ENCODE measurements around the gene SHISAL1.
"Not testable (repeated sequence)": the region's sequence is repeated elsewhere in the genome, so short reads cannot be mapped to it uniquely, and the experiment has no call there.

SHISAL1 gene

GRCh38 chr22:44305455-44305854 lies 7.3 kb downstream of the SHISAL1 start:
- DNase-seq, result no peak
- Histone ChIP-seq H3K4me3 (ENCODE audit: low read length) (no peak overlapping the region), H4K20me1 (ENCODE audit: insufficient read depth, low read length) (no peaks in the 10 kb centered on the region), H3F3A (ENCODE audit: insufficient read depth, low read length) (no peaks in the 10 kb centered on the region), H3K27me3 (replicated peaks; ENCODE audit: insufficient read depth, low read length) (peaks cover 87% of the 10 kb centered on the region), H3K9me2 (replicated peaks; ENCODE audit: insufficient read depth, low read length) (no peaks in the 10 kb centered on the region), H3K79me2 (ENCODE audit: low read length) (no peaks in the 10 kb centered on the region), H3K4me2 (ENCODE audit: low read depth, low read length) (no peak overlapping the region), H3K27ac (ENCODE audit: low read length) (no peak overlapping the region), H3K36me3 (replicated peaks; ENCODE audit: insufficient read depth, low read length) (no peaks in the 10 kb centered on the region), H3K9ac (ENCODE audit: low read length) (no peak overlapping the region), H3K9me3 (replicated peaks; ENCODE audit: insufficient read depth, low read length) (no peaks in the 10 kb centered on the region), H2AFZ (ENCODE audit: low read length) (no peak overlapping the region), H3K4me1 (ENCODE audit: low read length) (no peaks in the 10 kb centered on the region)
- TF ChIP-seq, protein P1, sequence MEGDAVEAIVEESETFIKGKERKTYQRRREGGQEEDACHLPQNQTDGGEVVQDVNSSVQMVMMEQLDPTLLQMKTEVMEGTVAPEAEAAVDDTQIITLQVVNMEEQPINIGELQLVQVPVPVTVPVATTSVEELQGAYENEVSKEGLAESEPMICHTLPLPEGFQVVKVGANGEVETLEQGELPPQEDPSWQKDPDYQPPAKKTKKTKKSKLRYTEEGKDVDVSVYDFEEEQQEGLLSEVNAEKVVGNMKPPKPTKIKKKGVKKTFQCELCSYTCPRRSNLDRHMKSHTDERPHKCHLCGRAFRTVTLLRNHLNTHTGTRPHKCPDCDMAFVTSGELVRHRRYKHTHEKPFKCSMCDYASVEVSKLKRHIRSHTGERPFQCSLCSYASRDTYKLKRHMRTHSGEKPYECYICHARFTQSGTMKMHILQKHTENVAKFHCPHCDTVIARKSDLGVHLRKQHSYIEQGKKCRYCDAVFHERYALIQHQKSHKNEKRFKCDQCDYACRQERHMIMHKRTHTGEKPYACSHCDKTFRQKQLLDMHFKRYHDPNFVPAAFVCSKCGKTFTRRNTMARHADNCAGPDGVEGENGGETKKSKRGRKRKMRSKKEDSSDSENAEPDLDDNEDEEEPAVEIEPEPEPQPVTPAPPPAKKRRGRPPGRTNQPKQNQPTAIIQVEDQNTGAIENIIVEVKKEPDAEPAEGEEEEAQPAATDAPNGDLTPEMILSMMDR (IDR thresholded peaks at IDR 0.05; ENCODE audit: low read length), result no peak
- TF ChIP-seq EZH2phosphoT487 (IDR thresholded peaks at IDR 0.05; ENCODE audit: low read length) (no peak), EZH2 (optimal IDR thresholded peaks at IDR 0.05; ENCODE audit: low read depth, low read length) (no peak)

DNA sequence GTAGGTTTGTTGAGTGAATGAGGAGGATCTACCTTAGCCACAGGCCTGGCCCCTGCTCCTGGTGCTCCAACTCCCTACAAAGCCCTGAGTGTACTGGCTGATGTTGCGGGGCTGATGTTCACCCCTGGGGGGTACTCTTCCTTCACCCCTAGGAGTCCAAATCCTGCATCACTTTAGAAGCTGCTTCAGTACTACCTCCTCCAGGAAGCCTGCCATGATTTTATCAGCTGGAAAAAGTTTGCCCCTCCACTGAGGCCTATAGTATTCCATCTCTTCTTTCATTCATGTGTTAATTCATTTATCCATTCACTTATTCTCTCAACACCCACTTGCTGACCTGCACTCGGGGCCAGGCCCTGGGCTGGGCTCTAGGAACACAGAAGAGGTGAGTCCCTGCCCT lies 7.8 kb downstream of the SHISAL1 start:
- Histone ChIP-seq H3K9ac (ENCODE audit: low read length) (no peak overlapping the region), H2AFZ (ENCODE audit: low read length) (no peak overlapping the region), H3K36me3 (replicated peaks; ENCODE audit: insufficient read depth, low read length) (no peaks in the 10 kb centered on the region), H3K4me3 (ENCODE audit: low read length) (no peak overlapping the region), H3K9me3 (replicated peaks; ENCODE audit: insufficient read depth, low read length) (no peaks in the 10 kb centered on the region), H3K27me3 (replicated peaks; ENCODE audit: insufficient read depth, low read length) (peaks cover 87% of the 10 kb centered on the region), H3K79me2 (ENCODE audit: low read length) (no peaks in the 10 kb centered on the region), H3F3A (ENCODE audit: insufficient read depth, low read length) (no peaks in the 10 kb centered on the region), H3K9me2 (replicated peaks; ENCODE audit: insufficient read depth, low read length) (no peaks in the 10 kb centered on the region), H3K4me1 (ENCODE audit: low read length) (no peaks in the 10 kb centered on the region), H3K27ac (ENCODE audit: low read length) (no peak overlapping the region), H4K20me1 (ENCODE audit: insufficient read depth, low read length) (no peaks in the 10 kb centered on the region), H3K4me2 (ENCODE audit: low read depth, low read length) (no peak overlapping the region)
- TF ChIP-seq, protein P1 (IDR thresholded peaks at IDR 0.05; ENCODE audit: low read length), result no peak
- no peak for TF ChIP-seq EZH2 (optimal IDR thresholded peaks at IDR 0.05; ENCODE audit: low read depth, low read length)
- TF ChIP-seq EZH2phosphoT487 (IDR thresholded peaks at IDR 0.05; ENCODE audit: low read length), result no peak
- DNase-seq, result no peak

- Histone ChIP-seq H3K27me3 (replicated peaks; ENCODE audit: insufficient read depth, low read length) (peaks cover 89% of the 10 kb centered on the region), H3K4me1 (ENCODE audit: low read length) (no peaks in the 10 kb centered on the region), H3K9me3 (replicated peaks; ENCODE audit: insufficient read depth, low read length) (no peaks in the 10 kb centered on the region), H3K9ac (ENCODE audit: low read length) (no peak overlapping the region), H3K36me3 (replicated peaks; ENCODE audit: insufficient read depth, low read length) (no peaks in the 10 kb centered on the region), H3F3A (ENCODE audit: insufficient read depth, low read length) (no peaks in the 10 kb centered on the region), H4K20me1 (ENCODE audit: insufficient read depth, low read length) (no peaks in the 10 kb centered on the region), H3K79me2 (ENCODE audit: low read length) (no peaks in the 10 kb centered on the region), H2AFZ (ENCODE audit: low read length) (no peak overlapping the region), H3K4me3 (ENCODE audit: low read length) (no peak overlapping the region), H3K4me2 (ENCODE audit: low read depth, low read length) (no peak overlapping the region), H3K27ac (ENCODE audit: low read length) (no peak overlapping the region), H3K9me2 (replicated peaks; ENCODE audit: insufficient read depth, low read length) (no peaks in the 10 kb centered on the region)
- no peak for DNase-seq
- TF ChIP-seq, protein P1 (IDR thresholded peaks at IDR 0.05; ENCODE audit: low read length), result no peak
- TF ChIP-seq EZH2 (optimal IDR thresholded peaks at IDR 0.05; ENCODE audit: low read depth, low read length), result no peak
- no peak for TF ChIP-seq EZH2phosphoT487 (IDR thresholded peaks at IDR 0.05; ENCODE audit: low read length)
Measured at GRCh38 chr22:44304354-44304753, 8.4 kb downstream of the SHISAL1 start.

DNA sequence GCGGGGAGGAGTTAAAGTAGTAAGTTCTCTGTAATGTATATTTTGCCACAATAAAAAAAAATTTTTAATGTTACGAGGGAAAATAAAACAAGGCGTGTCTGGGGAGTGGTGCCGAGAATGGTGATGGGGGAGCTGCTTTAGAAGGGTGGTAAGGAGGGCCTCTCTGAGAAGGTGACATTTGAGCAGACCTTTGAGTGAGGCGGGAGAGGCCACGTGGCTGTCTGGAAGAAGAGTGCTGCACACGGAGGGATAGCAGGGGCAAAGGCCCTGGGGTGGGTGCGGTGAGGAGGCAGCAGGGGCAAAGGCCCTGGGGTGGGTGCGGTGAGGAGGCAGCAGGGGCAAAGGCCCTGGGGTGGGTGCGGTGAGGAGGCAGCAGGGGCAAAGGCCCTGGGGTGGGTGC lies 10.4 kb downstream of the SHISAL1 start:
- not testable (repeated sequence) for H3K4me1 ChIP-seq (ENCODE audit: low read length); H3K4me2 ChIP-seq (ENCODE audit: low read depth, low read length); H3F3A ChIP-seq (ENCODE audit: insufficient read depth, low read length); H3K27ac ChIP-seq (ENCODE audit: low read length); H3K36me3 ChIP-seq (replicated peaks; ENCODE audit: insufficient read depth, low read length); DNase-seq; H3K9me2 ChIP-seq (replicated peaks; ENCODE audit: insufficient read depth, low read length); H3K79me2 ChIP-seq (ENCODE audit: low read length); H3K9me3 ChIP-seq (replicated peaks; ENCODE audit: insufficient read depth, low read length); H3K9ac ChIP-seq (ENCODE audit: low read length); H4K20me1 ChIP-seq (ENCODE audit: insufficient read depth, low read length); H2AFZ ChIP-seq (ENCODE audit: low read length); H3K4me3 ChIP-seq (ENCODE audit: low read length)
- H3K27me3 ChIP-seq (replicated peaks; ENCODE audit: insufficient read depth, low read length), result peaks cover 89% of the 10 kb centered on the region
